Uterus (tissue), 4 donors: Measurements from ENCODE around the gene FHIT. TPM values are rescaled to one million over a fixed set of nuclear protein-coding genes. Genes with fewer than 3 reads are reported as not detected.

Experiments used
- DNase-seq, 2 donors: peaks; one replicate each; pipeline ENCODE4 v3.0.0-alpha.2; 2019 to 2020
- H3K27ac ChIP-seq, 2 donors: fragments of 200-600 bp; sonication (generic); 1 replicate in 1 of 2; 2 replicates in 1 of 2; pipeline ENCODE4 v1.5.1; 2016 to 2018
- H3K27me3 ChIP-seq, 2 donors: fragments of 200-600 bp; sonication (generic); one replicate each; pipeline ENCODE4 v1.5.1; 2018 to 2019; ENCODE audit warnings: control low read depth in 1 of 2
- H3K36me3 ChIP-seq, 2 donors: fragments of 200-600 bp; sonication (generic); one replicate each; pipeline ENCODE4 v1.5.1; 2019; ENCODE audit warnings: control low read depth in 1 of 2
- H3K4me1 ChIP-seq, 2 donors: fragments of 200-600 bp; sonication (generic); one replicate each; pipeline ENCODE4 v1.5.1; 2018 to 2019; ENCODE audit warnings: control low read depth in 1 of 2
- H3K4me3 ChIP-seq, 2 donors: fragments of 200-600 bp; sonication (generic); 1 replicate in 1 of 2; 2 replicates in 1 of 2; pipeline ENCODE4 v1.5.1; 2018 to 2019; ENCODE audit warnings: mild to moderate bottlenecking in 1 of 2
- H3K9me3 ChIP-seq, 2 donors: fragments of 200-600 bp; sonication (generic); one replicate each; pipeline ENCODE4 v1.5.1; 2019; ENCODE audit warnings: control low read depth in 1 of 2
- POLR2A ChIP-seq, 2 donors: fragments of 450-650 bp; IDR thresholded peaks; one replicate each; pipeline ENCODE4 v1.6.1; 2016; ENCODE audit warnings: antibody characterized with exemption in 2 of 2, mild to moderate bottlenecking in 1 of 2, moderate library complexity in 1 of 2
- intact Hi-C: fragments of 100-400 bp; cut with DNase I; formaldehyde crosslinking; loops from one replicate; pipeline ENCODE4 v1.15.1; 2023; ENCODE audit warnings: low total_unique reads
- total RNA-seq, 4 donors: library from RNA; depleted of rRNA in 3 of 4; stranded (reverse); fragments of >200 nt in 3 of 4; gene quantifications; one replicate each; pipeline versions ENCODE4 v1.1.0 to v1.2.4, GENCODE V29; 2014 to 2023
- TF ChIP-seq, protein P1 (sequence below), 4 experiments: fragments of 200-600 bp in 2 of 4; fragments of 450-650 bp in 2 of 4; sonication (generic) in 2 of 4; IDR thresholded peaks; one replicate each; pipeline ENCODE4 v1.5.1; 2016 to 2019; ENCODE audit warnings: antibody characterized with exemption in 4 of 4, mild to moderate bottlenecking in 2 of 4, moderate library complexity in 1 of 4
- donor health status: DM: yes; HTN: yes; CAD: no.

Gene FHIT
- total RNA-seq, 4 donors from 2014 or later, result 1.3 to 15.2 (median 7.3) TPM

- intact Hi-C loops, result no loop called here
Measured at GRCh38 chr3:59867185-59868002, 1383.9 kb downstream of the FHIT start.

DNA sequence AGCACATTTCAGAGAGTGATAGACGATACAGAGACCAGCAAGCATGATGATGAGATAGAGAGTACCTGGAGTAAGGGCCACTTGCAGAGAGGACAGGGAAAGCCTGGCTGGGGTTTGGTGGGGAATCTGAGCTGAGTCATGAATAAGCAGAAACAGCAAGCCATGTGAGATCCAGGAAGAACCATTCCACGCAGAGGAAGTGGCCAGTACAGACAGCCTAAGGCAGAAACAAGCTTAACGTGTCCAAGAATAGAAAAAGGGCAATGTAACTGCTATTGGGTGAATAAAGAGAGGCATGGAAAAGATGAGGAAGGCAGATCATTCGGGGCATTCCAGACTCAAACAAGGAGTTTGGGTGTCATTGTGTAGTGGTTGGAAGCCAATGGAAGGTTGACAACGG, 1385.2 kb downstream of the FHIT start:
- Histone ChIP-seq H3K9me3 (no peaks in the 10 kb centered on the region), H3K4me3 (no peak overlapping the region), H3K36me3 (no peaks in the 10 kb centered on the region), H3K27me3 (no peaks in the 10 kb centered on the region), H3K27ac (no peak overlapping the region), H3K4me1 (no peaks in the 10 kb centered on the region)
- intact Hi-C loops, result no loop called here
- DNase-seq, result no peak
- TF ChIP-seq, protein P1, sequence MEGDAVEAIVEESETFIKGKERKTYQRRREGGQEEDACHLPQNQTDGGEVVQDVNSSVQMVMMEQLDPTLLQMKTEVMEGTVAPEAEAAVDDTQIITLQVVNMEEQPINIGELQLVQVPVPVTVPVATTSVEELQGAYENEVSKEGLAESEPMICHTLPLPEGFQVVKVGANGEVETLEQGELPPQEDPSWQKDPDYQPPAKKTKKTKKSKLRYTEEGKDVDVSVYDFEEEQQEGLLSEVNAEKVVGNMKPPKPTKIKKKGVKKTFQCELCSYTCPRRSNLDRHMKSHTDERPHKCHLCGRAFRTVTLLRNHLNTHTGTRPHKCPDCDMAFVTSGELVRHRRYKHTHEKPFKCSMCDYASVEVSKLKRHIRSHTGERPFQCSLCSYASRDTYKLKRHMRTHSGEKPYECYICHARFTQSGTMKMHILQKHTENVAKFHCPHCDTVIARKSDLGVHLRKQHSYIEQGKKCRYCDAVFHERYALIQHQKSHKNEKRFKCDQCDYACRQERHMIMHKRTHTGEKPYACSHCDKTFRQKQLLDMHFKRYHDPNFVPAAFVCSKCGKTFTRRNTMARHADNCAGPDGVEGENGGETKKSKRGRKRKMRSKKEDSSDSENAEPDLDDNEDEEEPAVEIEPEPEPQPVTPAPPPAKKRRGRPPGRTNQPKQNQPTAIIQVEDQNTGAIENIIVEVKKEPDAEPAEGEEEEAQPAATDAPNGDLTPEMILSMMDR (IDR thresholded peaks at IDR 0.05), result no peak
- TF ChIP-seq POLR2A (IDR thresholded peaks at IDR 0.05), result no peak

More at GRCh38 chr3:59867185-59868002, 1383.9 kb downstream of the FHIT start:
- DNase-seq, result no peak
- no peak overlapping the region for H3K4me3 ChIP-seq
- TF ChIP-seq, protein P1 (IDR thresholded peaks at IDR 0.05), result no peak
- no peak for TF ChIP-seq POLR2A (IDR thresholded peaks at IDR 0.05)
- no peaks in the 10 kb centered on the region for H3K27me3 ChIP-seq
- no peaks in the 10 kb centered on the region for H3K36me3 ChIP-seq
- no peaks in the 10 kb centered on the region for H3K4me1 ChIP-seq
- no peak overlapping the region for H3K27ac ChIP-seq
- H3K9me3 ChIP-seq, result no peaks in the 10 kb centered on the region

DNA sequence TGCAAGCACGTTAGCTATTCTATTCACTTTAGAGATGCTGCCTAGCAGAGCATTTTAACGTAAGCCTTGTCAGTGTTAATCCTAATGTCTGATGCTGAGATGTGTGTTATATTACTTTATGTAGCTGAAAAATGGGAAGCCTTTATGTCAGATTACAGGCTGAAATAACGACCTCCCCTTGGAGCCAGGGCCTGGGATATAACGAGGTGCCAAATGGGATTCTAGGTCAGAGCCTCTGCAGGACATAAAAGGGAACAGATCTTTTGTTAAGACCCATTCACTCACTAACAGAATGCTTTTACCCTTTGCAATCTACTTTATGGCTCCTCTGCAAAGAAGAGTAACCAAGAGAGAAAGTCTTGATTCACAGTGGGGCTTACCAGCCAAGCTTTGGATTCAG, 1385.9 kb downstream of the FHIT start:
- intact Hi-C loops, result no loop called here
- Histone ChIP-seq H3K4me1 (no peaks in the 10 kb centered on the region), H3K27ac (no peak overlapping the region), H3K36me3 (no peaks in the 10 kb centered on the region), H3K9me3 (no peaks in the 10 kb centered on the region), H3K4me3 (no peak overlapping the region), H3K27me3 (no peaks in the 10 kb centered on the region)
- TF ChIP-seq, protein P1 (IDR thresholded peaks at IDR 0.05), result no peak
- no peak for TF ChIP-seq POLR2A (IDR thresholded peaks at IDR 0.05)
- DNase-seq, result no peak

GRCh38 chr3:59862686-59863085, 1388.6 kb downstream of the FHIT start:
- Histone ChIP-seq H3K4me1 (no peaks in the 10 kb centered on the region), H3K36me3 (no peaks in the 10 kb centered on the region), H3K27me3 (no peaks in the 10 kb centered on the region), H3K27ac (no peak overlapping the region), H3K4me3 (no peak overlapping the region), H3K9me3 (no peaks in the 10 kb centered on the region)
- intact Hi-C loops, result no loop called here
- TF ChIP-seq POLR2A (IDR thresholded peaks at IDR 0.05), result no peak
- DNase-seq, result no peak

DNA sequence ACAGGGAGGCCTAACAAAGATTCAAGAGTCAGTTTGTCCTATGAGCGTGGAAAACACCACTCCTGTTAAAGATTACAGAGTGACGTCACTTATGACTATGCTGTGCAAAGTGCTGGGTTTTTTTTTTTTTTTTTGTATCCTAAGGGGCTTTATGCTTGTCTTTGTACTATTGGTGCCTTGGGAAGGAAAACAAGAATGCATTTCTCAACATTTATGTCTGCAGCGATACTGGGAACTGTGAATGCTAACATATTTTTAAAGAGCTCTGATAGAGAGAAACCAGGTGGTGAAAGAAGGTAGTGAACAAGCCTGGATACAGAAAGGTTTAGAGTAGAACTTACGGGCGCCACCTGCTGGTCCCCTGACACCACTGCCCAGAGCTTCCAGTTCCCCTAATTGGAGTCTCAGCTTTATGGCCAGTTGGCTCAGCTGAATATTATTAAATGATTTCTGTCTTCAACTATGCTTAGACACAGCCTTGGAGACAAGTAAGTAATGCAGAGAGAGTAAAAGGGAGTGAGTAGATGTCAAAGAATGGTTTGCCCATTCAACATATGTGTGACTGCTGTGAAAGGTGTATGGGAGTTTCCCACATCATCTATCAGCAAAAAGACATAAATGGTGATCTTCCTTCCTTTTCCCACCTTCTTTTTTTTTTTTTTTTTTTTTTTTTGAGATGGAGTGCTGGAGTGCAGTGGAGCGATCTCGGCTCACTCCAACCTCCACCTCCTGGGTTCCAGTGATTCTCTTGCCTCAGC, 1393.5 kb downstream of the FHIT start:
- Histone ChIP-seq H3K4me3 (no peak overlapping the region), H3K36me3 (no peaks in the 10 kb centered on the region), H3K27me3 (no peaks in the 10 kb centered on the region), H3K27ac (no peak overlapping the region), H3K9me3 (no peaks in the 10 kb centered on the region), H3K4me1 (no peaks in the 10 kb centered on the region)
- intact Hi-C loops, result loop anchor here (10.0 kb wide), 1 partner anchor 283 kb away; no protein-coding TSS in a partner anchor
- DNase-seq, result peak; percentile 68 to 79
- TF ChIP-seq, protein P1 (IDR thresholded peaks at IDR 0.05), result peak; percentile 71 to 84 (median 81)
- TF ChIP-seq POLR2A (IDR thresholded peaks at IDR 0.05), result no peak
